Stimulated activated CD8-positive, alpha-beta memory T cell treated with anti-CD3 and anti-CD28 coated beads, Interleukin-7, amount 100 ng/mL, for 24 hours (primary cell): Measurements from ENCODE around the gene TRMT112.
A peak's percentile ranks its signal among the peaks of the same experiment; 100 is the strongest.

ENCODE experiments used
- DNase-seq: peaks from one replicate; pipeline ENCODE4 v3.0.0-alpha.2; 2020; ENCODE audit warnings: low read depth

The TRMT112 gene

DNA sequence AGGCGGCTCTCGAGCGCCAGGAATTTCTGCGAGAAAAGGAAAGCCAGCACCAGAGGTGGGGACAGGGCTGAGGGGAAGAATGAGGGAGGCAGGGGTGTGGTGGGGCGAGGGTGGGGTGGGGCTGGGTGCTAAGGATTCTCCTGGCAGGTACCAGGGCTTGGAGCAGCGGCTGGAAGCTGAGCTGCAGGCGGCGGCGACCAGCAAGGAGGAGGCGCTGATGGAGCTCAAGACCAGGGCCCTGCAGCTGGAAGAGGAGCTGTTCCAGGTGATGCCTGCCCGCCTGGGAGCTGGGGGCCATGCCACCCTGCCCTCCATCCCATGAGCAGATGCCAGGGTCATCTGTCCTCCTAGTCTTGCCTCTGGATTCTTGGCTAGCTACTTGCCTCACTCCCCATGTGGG is 32.0 kb upstream of the TRMT112 start:
- DNase-seq, result no peak

DNA sequence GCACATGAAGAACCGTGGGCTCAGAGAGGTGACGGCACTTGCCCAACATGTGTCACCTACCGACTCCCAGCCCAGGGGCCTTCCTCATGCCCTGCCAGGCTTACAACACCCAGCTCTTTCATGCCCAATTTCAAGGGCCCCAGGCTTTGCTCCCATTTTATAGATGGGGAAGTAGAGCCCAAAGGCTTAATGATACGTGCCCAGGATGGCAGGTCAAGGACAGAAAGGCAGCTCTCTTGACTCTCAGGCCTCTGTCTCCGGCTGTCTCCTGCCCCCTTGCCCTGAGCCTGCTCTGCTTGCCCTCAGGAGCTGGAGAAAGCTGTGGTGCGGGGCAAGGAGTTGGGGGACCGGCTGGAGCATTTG is 31.6 kb upstream of the TRMT112 start:
- DNase-seq, result no peak

DNA sequence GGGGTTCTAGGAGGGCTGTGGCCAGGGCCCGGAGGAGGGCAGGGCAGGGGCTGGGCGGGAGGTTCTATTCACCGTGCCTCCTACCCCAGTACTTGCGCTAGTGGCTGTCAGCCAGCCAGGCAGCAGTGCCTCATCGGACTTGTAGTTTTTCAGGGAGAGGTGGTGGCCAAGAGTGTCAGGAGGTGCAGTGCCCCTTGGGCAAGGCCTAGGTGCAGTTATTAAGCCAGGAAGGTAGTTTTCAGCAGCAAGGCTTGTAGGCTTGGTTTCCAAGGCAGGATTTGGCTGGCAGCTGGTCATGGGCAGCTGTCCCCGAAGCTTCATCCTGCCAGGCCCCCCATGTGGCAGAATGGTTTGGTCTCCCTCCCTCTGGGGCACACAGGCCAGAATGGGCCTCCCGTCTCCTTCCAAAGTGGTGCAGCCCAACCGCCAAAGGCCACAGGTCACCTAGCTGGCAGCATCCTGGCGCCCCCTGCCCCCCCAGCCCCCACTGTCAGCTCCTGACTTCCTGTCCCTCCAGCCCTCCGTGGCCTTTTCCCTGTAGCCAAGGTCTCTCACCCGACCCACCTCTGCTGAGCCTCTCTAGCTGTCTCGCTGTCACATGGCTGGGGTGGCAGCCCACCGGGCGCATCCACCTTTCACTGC is 31.1 kb upstream of the TRMT112 start:
- no peak for DNase-seq

DNA sequence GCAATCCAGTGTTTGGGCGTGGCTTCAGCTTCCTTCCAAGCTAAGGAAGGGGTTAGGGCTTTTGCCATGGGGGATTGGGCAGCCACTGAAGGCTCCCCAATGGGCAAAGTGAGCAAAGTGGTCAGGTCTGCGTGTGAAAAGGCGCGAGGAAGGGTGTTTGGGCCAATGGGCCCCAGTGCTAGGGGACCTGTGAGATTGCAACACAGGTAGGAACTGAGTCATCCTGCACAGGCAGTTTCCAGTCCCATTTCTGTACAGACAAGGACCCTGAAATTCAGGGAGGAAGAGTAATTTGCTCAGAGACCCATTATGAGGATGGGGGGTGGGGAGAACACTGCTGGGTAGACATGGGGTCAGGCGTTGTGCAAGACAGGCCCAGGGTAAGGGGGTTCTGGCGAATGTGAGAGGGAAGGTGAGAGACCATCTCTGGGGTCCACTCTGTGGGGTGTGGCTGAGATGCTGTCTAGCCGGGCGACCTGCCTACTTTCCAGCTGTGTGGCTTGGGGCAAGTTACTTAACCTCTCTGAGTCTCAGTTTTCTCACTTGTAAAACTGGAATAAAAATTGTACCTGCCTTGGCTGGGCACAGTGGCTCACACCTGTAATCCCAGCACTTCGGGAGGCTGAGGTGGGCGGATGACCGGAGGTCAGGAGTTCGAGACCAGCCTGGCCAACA is 30.0 kb upstream of the TRMT112 start:
- no peak for DNase-seq

DNA sequence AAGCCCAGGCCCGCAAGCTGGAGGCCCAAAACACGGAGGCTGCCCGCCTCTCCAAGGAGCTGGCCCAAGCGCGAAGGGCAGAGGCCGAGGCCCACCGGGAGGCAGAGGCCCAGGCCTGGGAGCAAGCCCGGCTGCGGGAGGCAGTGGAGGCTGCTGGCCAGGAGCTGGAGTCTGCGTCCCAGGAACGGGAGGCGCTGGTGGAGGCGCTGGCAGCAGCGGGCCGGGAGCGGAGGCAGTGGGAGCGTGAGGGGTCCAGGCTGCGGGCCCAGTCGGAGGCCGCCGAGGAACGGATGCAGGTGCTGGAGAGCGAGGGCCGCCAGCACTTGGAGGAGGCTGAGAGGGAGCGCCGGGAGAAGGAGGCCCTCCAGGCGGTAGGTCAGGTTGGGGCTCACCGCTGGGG is 27.4 kb upstream of the TRMT112 start:
- DNase-seq, result no peak

DNA sequence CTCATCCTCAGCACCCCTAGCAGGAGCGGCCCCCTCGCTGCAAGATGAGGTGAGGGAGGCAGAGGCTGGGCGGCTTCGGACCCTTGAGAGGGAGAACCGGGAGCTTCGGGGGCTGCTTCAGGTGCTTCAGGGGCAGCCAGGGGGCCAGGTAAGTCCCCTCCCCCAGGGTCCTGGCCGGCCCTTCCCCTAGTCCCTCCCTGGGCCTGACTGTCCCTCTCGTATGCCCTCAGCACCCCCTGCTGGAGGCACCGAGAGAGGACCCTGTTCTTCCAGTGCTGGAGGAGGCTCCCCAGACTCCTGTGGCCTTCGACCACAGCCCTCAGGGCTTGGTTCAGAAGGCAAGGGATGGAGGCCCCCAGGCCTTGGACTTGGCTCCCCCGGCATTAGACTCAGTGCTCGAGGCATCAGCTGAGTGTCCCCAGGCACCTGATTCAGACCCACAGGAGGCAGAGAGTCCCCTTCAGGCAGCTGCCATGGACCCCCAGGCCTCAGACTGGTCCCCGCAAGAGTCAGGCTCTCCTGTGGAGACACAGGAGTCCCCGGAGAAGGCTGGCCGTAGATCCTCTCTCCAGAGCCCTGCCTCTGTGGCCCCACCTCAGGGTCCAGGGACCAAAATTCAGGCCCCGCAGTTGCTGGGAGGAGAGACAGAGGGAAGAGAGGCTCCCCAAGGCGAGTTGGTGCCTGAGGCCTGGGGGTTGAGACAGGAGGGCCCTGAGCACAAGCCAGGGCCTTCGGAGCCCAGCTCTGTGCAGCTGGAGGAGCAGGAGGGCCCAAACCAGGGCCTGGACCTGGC is 26.6 kb upstream of the TRMT112 start:
- DNase-seq, result no peak

DNA sequence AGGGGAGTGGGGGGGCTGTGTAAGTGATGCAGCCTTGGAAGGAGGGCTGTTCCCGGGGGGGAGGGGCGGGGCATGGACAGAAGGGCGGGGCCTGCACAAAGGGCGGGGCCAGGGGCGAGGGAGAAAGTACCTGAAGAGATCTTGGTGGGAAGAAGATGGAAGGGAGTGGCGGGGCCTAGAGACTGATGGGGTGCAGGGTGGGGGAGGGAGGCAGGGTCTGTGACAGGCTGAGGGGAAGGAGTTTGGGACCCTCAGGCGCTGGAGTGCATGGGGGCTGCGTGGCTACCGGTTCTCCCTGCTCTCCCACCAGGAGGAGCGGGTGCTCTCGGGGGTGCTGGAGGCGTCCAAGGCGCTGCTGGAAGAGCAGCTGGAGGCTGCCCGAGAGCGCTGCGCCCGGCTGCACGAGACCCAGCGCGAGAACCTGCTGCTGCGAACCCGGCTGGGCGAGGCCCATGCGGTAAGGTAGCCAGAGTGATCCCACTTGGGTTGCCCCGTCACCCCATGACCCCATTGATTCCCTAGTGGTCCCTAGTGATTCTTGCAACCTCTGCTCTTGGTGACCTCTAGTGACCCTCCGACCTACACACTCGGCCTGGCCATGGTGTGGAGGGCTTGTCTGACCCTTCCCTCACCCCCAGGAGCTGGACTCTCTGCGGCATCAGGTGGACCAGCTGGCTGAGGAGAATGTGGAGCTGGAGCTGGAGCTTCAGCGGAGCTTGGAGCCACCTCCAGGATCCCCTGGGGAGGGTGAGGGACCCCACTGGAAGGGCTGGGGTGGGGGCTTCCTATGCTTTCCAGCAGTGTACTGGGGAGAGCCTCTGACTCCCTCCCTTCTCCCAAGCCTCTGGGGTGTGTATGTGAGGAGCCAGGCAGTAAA is 25.7 kb upstream of the TRMT112 start:
- DNase-seq, result no peak

DNA sequence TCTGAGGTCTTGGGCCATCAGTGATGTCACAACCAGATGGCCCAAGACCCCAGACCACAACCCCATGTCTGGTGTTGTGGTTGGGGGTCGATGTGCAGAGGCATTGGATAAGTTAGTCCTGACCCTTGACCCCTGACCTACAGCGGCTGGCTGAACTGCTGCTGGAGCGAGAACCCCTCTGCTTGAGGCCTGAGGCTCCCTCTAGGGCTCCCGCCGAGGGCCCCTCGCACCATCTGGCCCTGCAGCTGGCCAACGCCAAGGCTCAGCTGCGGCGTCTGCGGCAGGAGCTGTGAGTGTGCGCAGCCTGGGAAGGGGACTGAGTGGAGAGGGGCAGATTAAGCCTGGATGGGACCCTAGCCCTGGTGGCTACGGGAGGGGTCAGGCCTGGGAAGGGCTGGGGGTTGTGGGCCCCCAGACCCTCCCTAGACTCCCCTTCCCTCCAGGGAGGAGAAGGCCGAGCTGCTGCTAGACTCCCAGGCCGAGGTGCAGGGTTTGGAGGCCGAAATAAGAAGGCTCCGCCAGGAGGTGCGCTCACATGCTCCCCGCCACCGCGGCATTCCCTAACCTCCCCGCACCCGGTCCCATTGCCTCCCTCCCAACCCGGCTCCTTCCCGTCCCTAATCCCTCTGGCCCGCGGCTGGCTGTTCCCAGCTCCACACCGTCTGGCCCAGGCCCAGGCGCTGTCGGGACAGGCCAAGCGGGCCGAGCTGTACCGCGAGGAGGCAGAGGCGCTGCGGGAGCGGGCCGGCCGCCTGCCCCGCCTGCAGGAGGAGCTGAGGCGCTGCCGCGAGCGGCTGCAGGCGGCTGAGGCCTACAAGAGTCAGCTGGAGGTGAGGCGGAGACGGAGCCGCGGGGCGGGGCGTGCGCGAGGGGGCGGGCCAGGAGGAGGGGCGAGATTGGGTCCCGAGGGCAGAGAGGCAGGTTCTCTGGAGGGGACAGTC is 24.8 kb upstream of the TRMT112 start:
- peak; percentile 89 for DNase-seq

DNA sequence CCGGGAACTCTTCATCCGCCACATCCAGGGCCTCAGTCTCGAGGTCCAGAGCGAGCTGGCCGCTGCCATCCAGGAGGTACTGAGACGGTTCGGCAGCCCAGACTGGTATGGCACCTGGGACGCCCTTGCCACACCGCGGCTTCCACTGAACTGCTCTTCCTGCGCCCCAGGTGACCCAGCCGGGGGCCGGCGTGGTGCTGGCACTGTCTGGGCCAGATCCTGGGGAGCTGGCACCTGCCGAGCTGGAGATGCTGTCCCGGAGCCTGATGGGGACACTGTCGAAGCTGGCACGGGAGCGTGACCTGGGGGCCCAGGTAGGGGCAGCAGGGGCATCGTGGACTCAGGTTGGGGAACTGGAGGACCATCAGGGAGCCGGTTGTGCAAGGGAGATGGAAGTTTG is 24.1 kb upstream of the TRMT112 start:
- DNase-seq, result no peak

DNA sequence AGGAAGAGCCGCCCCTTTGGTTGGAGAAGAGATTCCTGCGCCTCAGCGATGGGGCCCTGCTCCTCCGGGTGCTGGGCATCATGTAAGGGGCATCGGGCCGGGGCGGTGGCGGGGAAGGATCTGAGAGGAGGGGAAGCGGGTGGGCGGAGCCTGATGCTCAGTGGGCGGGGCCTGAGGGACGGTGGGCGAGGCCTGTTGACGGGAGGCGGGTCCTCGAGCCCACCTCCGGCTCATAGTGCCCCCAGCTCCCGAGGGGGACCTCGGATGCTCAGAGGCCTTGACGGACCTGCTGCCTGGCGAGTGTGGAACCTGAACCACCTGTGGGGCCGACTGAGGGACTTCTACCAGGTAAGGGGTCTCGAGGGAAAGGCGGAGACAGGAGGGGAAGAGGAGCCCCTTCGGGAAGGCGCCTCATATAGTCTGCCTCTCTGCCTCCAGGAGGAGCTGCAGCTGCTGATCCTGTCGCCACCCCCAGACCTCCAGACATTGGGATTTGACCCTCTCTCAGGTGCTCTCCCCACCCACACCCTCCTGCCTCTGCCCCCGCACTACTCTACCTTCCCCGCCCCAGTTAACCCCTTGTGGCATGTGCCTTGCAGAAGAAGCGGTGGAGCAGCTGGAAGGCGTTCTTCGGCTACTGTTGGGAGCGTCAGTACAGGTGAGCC is 23.4 kb upstream of the TRMT112 start:
- peak; percentile 69 for DNase-seq

DNA sequence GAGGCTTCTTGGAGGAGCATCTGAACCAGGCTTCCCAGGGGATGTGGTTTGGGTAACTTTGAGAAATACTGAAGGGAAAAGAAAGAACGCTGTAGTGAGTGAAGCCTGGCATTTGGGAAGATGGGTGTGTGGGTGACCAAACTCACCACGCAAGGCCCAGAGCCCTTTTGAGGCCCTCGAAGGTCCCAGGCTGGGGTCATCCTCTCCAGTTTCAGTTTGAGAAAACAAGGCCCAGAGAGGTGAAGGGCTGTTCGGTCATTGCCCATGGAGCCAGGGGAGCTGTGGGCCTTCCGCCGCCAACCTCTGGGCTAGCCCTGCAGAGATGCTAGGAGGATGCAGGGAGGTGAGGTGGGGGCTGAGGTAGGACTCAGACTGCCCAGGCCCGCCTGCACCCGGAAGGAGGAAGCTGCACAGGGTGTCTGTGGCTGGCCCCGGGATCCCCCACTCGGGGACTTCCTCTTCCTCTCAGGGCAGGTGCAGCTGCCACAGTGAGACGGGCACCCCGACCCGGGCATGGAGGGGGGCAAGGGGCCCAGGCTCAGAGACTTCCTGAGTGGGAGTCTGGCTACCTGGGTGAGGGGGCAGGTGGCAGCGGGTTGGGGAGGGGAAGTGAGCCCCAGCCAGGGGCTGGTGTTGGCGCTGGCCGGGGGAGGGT is 22.5 kb upstream of the TRMT112 start, which contains the start of gene CCDC88B:
CCDC88B (plus strand) TSS at position 451 of the 655 bp plus-strand sequence; CDS start at position 514, 63 bp downstream.
- peak; percentile 70 for DNase-seq

DNA sequence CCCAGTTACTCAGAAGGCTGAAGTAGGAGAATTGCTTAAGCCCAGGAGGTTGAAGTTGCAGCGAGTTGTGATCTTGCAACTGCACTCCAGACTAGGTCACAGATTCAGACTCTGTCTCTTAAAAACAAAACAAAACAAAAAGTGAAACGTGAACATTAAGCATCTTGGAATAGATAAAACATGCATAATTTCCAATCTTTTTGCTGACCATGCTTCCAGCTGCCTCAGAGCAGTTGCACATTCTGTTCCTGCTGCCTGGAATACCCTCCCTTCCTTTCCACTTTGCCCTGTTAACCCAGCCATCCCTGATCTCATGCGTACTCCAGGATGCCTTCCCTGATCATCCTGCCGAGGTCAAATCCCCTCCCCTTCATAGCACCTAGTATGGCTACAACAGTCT is 21.9 kb upstream of the TRMT112 start:
- no peak for DNase-seq

DNA sequence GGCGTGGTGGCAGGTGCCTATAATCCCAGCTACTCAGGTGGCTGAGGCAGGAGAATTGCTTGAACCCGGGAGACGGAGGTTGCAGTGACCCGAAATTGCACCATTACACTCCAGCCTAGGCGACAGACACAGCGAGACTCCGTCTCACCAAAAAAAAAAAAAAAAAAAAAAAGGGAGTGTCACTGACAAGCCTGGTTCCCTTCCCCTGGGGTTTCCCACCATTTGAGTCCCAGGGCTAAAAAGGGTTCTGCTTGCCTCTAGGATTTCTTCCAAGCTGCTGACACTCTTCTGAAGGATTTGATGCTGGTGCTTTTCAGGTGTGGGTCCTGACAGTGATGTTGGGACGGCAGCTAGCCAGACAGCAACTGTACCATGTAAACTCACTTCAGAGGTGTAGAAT is 21.4 kb upstream of the TRMT112 start:
- no peak for DNase-seq

DNA sequence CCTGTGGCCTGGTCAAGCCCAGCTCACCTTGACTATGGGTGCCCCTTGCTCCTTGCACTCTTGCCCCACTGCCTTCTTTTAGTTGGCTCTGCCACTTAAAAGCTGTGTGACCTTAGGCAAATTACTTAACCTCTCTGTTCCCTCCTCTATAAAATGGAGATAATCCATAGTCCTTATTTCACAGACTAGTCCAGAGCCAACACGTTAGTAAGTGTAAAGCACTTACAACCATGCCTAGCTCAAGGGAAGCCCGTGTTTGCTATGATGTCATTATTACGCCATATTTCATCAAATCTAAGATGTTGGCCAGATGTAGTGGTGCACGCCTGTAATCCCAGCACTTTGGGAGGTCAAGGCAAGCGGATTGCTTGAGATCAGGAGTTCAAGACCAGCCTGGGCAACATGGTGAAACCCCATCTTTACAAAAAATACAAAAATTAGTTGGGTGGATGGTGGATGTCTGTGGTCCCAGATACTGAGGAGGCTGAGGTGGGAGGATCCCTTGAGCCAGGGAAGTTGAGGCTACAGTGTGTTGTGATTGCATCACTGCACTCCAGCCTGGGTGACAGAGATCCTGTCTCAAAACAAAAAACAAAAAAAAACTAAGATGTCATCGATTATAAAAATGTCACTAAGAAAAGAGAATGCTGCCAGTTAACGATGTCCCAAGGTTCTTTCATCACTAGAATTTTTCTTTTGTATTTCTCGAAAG is 20.3 kb upstream of the TRMT112 start:
- DNase-seq, result no peak

DNA sequence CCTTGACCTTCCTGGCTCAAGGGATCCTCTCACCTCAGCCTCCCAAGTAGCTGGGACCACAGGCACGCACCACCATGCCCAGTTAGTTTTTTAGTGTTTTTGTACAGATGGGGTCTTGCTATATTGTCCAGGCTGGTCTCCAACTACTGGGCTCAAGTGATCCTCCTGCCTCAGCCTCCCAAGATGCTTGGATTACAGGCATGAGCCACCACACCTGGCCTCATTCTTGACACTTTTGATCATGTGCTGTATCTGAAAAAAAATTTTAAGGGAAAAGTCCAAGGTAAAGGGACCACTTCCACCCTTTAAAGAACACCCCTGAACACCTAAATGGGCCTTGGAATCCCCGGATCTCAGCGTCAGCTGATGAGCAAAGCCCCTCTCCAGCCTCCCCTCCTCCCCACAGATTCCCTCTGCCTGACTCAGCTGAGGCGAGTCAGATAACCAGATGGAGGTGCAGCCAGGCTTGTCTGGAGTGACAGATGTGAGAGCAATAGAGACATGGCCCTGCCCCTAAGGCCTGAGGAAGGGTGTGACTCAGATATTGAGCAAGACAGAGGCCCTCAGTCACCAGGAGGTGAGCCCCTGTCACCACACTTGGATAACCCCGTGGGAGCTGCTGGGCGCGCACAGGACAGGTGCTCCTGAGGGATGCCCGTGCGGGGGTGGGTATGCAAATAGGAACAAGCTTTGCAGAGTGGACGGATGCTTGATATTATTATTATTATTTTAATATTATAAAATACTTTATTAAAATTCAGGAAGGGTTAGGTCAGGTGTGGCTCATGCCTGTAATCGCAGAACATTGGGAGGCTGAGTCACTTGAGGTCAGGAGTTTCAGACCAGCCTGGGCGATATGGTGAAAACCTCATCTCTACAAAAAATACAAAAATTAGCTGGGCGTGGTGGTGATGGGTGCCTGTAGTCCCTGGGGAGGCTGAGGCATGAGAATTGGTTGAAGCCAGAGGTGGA is 17.7 kb upstream of the TRMT112 start:
- DNase-seq, result no peak

DNA sequence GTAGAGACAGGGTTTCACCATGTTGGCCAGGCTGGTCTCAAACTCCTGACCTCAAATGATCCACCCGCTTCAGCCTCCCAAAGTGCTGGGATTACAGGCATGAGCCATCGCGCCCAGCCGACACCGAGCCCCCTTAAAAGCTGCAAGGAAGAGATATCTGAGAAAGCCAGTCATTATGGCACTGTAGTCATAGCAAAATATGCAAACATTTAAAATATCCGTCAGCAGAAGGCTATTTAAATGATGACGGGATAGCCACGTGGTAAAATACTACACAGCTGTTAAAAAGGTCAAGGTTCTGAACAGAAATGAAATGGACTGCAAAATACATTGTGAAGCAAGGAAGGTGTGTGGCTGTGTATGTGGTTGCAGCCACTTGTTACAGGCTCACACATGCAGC is 16.2 kb upstream of the TRMT112 start:
- DNase-seq, result no peak

DNA sequence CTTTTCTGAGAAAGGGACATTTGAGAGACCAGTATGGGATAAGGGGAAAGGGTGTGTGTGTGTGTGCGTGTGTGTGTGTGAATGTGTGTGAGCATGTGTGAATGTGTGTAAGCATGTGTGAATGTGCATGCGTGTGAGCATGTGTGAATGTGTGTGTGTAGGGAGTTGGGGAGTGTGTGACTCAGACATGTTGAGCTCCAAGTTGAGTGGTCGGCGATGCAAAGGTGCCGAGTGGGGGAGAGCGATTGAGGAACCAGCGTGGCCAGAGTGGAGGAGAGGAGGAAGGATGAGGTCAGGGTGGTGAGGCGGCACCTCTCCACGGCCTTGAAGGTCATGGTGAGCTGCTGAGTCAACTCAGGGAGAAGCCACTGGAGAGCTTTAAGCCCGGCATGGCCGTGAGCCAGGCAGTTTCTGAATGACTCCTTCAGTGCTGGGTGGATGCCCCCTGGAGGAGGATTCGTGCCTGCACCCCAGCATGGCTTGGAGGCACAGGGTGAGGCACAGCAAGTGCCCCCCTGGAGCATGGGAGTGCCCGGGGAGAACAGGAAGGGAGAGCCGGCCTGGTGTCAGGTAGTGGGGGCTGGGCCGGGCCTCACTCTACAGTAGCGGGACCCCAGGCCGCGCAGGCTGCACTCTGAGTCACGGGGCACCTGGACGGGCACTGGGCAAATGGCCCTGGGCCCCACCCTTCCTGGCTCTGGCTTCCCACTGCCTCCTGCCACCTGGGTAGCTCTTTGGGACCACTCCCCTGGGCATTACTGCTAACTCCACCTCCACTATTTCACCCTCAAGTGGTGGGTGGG is 14.4 kb upstream of the TRMT112 start:
- DNase-seq, result peak; percentile 50
